GM13977 (cell line): ENCODE data around the gene TAF4.

Source experiments
- DNase-seq: peaks from one replicate; pipeline ENCODE4 v3.0.0; 2012; ENCODE audit warnings: low spot score
- CTCF ChIP-seq: IDR thresholded peaks from 2 replicates; pipeline ENCODE4 v1.5.1; 2012; ENCODE audit warnings: mild to moderate bottlenecking, control low read depth; ENCODE audit not compliant: insufficient read depth; ENCODE audit errors: extremely low read depth, missing control alignments
- in situ Hi-C: fragments of 300-500 bp; cut with MboI; formaldehyde crosslinking; loops from one replicate; pipeline ENCODE4 v1.12.0; 2022; ENCODE audit warnings: low sequenced_read_pairs, low pct_unique_long_range_greater_than_20kb, mixed read lengths, inconsistent platforms; ENCODE audit not compliant: unreplicated experiment

The TAF4 gene

GRCh38 chr20:61997372-61997771, 68.3 kb downstream of the TAF4 start:
- DNase-seq: no peak
- in situ Hi-C loops: no loop called here
- TF ChIP-seq CTCF: no peak

- no peak for DNase-seq
- in situ Hi-C loops: no loop called here
- no peak for TF ChIP-seq CTCF
Measured at GRCh38 chr20:61994546-61994945, 71.1 kb downstream of the TAF4 start.

- no peak for TF ChIP-seq CTCF
- in situ Hi-C loops: no loop called here
- no peak for DNase-seq
Measured at GRCh38 chr20:61993058-61993457, 72.6 kb downstream of the TAF4 start.

- in situ Hi-C loops: no loop called here
- DNase-seq: no peak
- no peak for TF ChIP-seq CTCF
Measured at GRCh38 chr20:61991476-61991875, 74.2 kb downstream of the TAF4 start.

- in situ Hi-C loops: no loop called here
- no peak for TF ChIP-seq CTCF
- no peak for DNase-seq
Measured at GRCh38 chr20:61990484-61990883, 75.2 kb downstream of the TAF4 start.

GRCh38 chr20:61989741-61990140, 75.9 kb downstream of the TAF4 start:
- TF ChIP-seq CTCF: no peak
- in situ Hi-C loops: no loop called here
- no peak for DNase-seq

GRCh38 chr20:61988665-61989064, 77.0 kb downstream of the TAF4 start:
- no peak for DNase-seq
- no peak for TF ChIP-seq CTCF
- in situ Hi-C loops: no loop called here
